Mesodermal cell (in vitro differentiated cells): ENCODE results near the gene CADM4.
A peak's percentile ranks its signal among the peaks of the same experiment; 100 is the strongest.

Source experiments
- H3K27ac ChIP-seq: 2 replicates; pipeline ENCODE4 v1.7.0; 2013; ENCODE audit warnings: mild to moderate bottlenecking, low read depth, low read length, moderate library complexity; ENCODE audit not compliant: severe bottlenecking
- H3K36me3 ChIP-seq: 2 replicates; pipeline ENCODE4 v1.7.1; 2013; ENCODE audit warnings: mild to moderate bottlenecking, low read length, moderate library complexity; ENCODE audit not compliant: control insufficient read depth, insufficient read depth
- H3K4me1 ChIP-seq: one replicate; pipeline ENCODE4 v1.7.1; 2013; ENCODE audit warnings: mild to moderate bottlenecking, low read length; ENCODE audit not compliant: insufficient read depth, control insufficient read depth, poor library complexity, severe bottlenecking
- H3K4me3 ChIP-seq: 2 replicates; pipeline ENCODE4 v1.7.0; 2013; ENCODE audit warnings: low read length, control low read depth, mild to moderate bottlenecking; ENCODE audit not compliant: insufficient read depth, poor library complexity, severe bottlenecking; ENCODE audit errors: extremely low read depth
- H3K9me3 ChIP-seq: 2 replicates; pipeline ENCODE4 v1.7.1; 2013; ENCODE audit warnings: mild to moderate bottlenecking, low read length, moderate library complexity; ENCODE audit not compliant: control insufficient read depth
- WGBS, 2 experiments: methylation state at CpG; one replicate each; pipeline ENCODE4 v1.1.5; 2013; ENCODE audit warnings: missing lambda C conversion rate in 2 of 2; ENCODE audit not compliant: insufficient coverage in 2 of 2; 5-methylcytosine and 5-hydroxymethylcytosine counted together

Gene CADM4

DNA sequence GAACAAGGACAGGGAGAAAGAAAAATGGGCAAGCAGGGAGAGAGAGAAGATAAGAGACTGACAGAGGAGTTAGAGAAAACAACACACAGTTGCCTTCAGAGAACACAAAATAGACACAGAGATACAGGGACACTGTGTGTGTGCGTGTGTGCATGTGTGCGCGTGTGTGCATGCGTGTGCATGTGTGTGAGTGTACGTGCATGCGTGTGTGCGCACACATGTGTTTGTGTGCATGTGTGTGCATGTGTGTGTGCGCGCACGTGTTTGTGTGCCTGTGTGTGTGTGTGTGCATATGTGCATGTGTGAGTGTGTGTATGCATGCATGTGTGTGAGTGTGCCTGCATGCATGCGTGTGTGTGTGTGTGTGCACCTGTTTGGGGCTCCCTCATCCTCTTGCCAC lies 36.3 kb upstream of the CADM4 start:
- Histone ChIP-seq H3K27ac (no peak overlapping the region), H3K4me3 (no peak overlapping the region), H3K36me3 (no peaks in the 10 kb centered on the region), H3K9me3 (no peaks in the 10 kb centered on the region), H3K4me1 (peaks cover 24% of the 10 kb centered on the region)
- WGBS, 2 experiments = 85 to 88% methylated on average over 5 to 11 of the region's 11 CpGs

DNA sequence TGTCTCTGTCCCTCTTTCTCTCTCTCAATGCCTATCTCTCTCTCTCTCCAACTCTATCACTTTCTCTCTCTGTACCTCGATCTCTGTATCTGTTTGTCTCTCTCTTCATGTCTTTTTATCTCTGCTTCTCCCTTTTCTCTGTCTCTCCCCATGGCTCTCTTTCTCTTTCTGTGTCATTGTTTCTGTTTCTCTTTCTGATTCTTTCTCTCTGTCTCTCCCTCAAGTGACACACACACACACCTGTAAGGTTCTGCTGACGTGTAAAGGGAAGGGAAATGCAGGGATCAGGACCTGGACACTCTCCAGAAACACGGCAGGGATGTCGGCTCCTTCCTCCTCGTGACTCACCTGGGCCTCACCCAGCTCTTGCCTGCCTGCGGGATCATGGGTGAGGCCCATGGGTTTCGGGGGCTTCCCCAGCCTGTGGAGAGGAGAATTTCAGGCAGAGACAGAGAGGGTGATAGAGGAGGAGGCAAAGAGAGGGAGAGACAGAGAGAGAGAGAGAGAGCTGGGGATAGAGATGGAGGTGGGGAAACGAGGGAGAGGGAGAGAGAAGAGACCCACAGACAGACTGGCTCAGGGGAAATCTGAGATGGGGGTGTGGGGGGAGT lies 35.7 kb upstream of the CADM4 start:
- H3K9me3 ChIP-seq = no peaks in the 10 kb centered on the region
- H3K4me1 ChIP-seq = peaks cover 27% of the 10 kb centered on the region
- no peak overlapping the region for H3K4me3 ChIP-seq
- no peak overlapping the region for H3K27ac ChIP-seq
- WGBS, 2 experiments = 34 to 39% methylated on average over 3 to 4 of the region's 8 CpGs
- H3K36me3 ChIP-seq = no peaks in the 10 kb centered on the region

DNA sequence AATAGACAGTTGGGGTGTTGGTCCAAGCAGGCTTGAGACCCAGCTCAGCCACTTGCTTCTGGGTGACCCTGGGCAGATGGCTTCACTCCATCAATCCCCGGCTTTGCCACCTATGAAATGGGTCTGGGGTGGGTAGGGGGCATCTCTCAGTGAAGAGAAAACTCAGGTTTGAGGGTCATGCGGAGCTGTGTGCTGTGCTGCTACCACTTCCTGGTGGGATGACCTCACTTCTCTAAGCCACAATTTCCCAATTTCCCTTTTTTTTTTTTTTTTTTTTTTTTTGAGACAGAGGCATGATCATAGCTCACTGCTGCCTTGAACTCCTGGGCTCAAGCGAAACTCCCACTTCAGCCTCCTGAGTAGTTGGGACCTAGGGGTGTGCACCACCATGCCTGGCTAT lies 34.9 kb upstream of the CADM4 start:
- no peak overlapping the region for H3K27ac ChIP-seq

DNA sequence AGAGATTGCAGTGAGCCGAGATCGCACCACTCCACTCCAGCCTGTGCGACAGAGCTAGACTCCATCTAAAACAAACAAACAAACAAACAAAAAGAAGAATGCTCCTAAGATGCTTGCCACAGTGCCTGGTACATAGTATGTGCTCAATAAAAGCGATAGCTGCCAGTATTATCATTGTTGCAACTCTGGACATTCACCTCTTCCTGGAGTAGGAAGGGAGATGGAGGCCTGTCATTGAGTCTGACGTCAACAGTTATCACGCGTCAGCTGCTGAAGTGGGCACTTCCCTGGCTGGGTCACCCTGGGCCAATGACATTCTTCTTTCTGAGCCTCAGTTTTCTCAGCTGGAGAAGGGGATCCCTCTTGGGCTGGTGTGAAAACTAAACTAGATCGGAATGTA lies 34.5 kb upstream of the CADM4 start:
- H3K4me3 ChIP-seq = no peak overlapping the region
- H3K9me3 ChIP-seq = no peaks in the 10 kb centered on the region
- H3K36me3 ChIP-seq = no peaks in the 10 kb centered on the region
- WGBS, 2 experiments = 94 to 96% methylated on average over 6 to 8 of the region's 8 CpGs
- H3K4me1 ChIP-seq = peaks cover 27% of the 10 kb centered on the region
- no peak overlapping the region for H3K27ac ChIP-seq

More for the DNA sequence above, 34.9 kb upstream of the CADM4 start:
- Histone ChIP-seq H3K4me3 (no peak overlapping the region), H3K36me3 (no peaks in the 10 kb centered on the region), H3K4me1 (peaks cover 27% of the 10 kb centered on the region), H3K9me3 (no peaks in the 10 kb centered on the region)
- 91 to 94% methylated on average over 1 to 2 of the region's 3 CpGs for WGBS, 2 experiments

DNA sequence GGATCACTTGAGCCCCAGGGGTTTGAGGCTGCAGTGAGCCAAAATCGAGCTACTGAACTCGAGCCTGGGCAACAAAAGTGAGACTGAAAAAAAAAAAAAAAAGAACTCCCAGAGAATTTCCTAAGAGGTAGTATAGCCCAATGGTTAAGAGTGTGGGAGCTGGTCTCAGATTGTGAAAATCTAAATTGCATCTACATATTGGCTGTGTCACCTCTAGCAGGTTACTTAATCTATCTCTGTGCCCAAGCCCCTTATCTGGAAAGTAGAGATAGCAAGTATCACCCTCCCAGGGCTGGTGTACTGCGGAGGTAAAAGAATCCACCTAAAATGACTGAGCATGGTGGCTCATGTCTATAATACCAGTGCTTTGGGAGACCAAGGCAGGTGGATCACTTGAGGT lies 34.0 kb upstream of the CADM4 start:
- no peaks in the 10 kb centered on the region for H3K9me3 ChIP-seq
- no peaks in the 10 kb centered on the region for H3K36me3 ChIP-seq
- H3K4me3 ChIP-seq = no peak overlapping the region
- WGBS, 2 experiments = 75 to 93% methylated on average over 2 to 3 of the region's 3 CpGs
- H3K4me1 ChIP-seq = peaks cover 25% of the 10 kb centered on the region
- no peak overlapping the region for H3K27ac ChIP-seq

DNA sequence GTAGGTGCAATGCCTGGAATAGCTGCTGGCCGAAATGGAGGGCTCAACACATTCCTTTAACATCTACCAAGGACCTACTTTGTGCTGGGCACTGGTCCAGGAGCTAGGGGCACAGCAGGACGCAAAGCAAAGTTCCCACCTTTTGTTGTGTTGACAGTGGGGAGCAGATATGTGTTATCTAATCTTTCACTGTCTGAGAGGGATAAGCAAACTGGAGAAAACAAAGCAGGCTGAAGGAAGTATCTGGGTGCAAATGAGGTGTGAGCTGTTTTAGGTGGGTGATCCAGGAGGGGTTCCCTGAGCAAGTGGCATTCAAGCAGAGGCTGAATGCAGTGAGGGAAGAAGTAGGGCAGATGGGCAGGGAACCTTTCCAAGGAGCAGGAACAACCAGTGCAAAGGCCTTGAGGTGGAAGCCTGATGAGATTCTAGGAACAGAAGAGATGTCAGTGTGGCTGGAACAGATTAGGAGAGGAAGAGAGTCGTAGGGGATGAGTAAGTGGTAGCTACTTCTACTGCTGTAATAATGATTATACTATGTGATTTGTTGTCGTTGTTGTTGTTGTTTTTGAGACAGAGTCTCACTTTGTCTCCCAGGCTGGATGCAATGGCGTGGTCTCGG lies 32.5 kb upstream of the CADM4 start:
- Histone ChIP-seq H3K4me3 (no peak overlapping the region), H3K27ac (no peak overlapping the region)
- 43 to 71% methylated on average over 1 of the region's 6 CpGs for WGBS, 2 experiments

DNA sequence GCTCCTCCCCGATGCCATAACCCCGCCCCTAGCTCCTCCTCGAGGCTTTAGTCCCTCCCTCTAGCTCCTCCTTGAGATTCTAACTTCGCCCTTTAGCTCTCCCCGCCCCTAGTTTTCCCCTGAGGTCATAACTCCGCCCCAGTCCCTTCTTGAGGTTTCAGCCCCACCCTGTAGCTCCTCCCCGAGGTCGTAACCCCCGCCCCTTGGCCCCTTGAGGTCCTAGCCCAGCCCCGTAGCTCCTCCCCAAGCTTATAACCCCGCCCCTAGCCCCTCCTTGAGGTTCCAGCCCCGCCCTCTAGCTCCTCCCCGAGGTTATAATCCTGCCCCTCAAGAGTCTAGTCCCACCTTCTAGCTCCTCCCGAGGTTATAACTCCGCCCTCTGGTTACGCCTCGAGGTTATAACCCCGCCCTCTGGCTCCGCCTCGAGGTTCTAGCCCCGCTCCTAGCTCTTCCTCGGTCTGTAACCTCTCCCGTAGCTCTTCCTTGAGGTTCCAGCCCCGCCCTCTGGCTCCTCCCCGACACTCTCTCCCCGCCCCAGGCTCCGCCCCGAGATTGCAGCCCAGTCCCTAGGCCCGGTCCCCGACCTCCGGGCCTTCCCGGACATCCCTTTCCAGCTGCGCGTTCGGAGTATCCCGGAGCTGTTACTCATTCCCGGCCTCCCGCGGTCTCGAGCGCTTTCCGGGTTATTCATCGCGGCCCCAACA lies 28.9 kb upstream of the CADM4 start:
- peaks cover 13% of the 10 kb centered on the region for H3K4me1 ChIP-seq
- H3K36me3 ChIP-seq = peaks cover 34% of the 10 kb centered on the region
- H3K27ac ChIP-seq = peak overlapping the region; percentile 86
- peak overlapping the region; percentile 54 for H3K4me3 ChIP-seq
- 1 to 2% methylated on average over 39 to 41 of the region's 44 CpGs for WGBS, 2 experiments
- no peaks in the 10 kb centered on the region for H3K9me3 ChIP-seq

More for the DNA sequence above, 32.5 kb upstream of the CADM4 start:
- Histone ChIP-seq H3K36me3 (peaks cover 4% of the 10 kb centered on the region), H3K9me3 (no peaks in the 10 kb centered on the region), H3K4me1 (peaks cover 24% of the 10 kb centered on the region)

DNA sequence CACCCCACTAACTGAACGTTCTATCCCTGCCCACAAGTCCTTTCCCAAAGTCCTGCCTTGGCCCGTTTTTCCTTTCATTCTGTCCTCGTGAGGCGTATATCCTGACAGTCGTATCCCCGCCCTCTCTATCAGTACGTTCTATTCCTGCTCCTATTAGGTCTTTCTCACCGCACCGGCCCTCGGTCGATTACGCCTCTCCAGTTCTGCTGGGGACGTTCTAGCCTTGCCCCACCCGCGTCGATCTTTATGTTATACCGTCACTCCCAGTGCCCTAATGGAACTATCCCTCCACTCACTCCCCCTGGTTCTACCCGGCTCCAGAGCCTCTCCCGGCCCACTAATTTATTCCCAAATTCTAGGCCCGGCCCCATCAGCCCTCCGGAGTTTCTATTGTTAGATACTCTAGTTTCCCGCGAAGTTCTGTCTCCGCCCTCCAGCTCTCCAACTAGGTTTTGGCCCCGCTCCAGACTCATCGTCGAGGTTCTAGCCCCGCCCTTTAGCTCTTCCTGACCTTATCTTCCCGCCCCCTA lies 28.3 kb upstream of the CADM4 start:
- Histone ChIP-seq H3K4me1 (peaks cover 13% of the 10 kb centered on the region), H3K4me3 (peak overlapping the region; percentile 38), H3K9me3 (no peaks in the 10 kb centered on the region), H3K36me3 (peaks cover 36% of the 10 kb centered on the region), H3K27ac (peak overlapping the region; percentile 57)
- 28 to 36% methylated on average over 28 to 29 of the region's 29 CpGs for whole genome bisulfite sequencing, 2 experiments

DNA sequence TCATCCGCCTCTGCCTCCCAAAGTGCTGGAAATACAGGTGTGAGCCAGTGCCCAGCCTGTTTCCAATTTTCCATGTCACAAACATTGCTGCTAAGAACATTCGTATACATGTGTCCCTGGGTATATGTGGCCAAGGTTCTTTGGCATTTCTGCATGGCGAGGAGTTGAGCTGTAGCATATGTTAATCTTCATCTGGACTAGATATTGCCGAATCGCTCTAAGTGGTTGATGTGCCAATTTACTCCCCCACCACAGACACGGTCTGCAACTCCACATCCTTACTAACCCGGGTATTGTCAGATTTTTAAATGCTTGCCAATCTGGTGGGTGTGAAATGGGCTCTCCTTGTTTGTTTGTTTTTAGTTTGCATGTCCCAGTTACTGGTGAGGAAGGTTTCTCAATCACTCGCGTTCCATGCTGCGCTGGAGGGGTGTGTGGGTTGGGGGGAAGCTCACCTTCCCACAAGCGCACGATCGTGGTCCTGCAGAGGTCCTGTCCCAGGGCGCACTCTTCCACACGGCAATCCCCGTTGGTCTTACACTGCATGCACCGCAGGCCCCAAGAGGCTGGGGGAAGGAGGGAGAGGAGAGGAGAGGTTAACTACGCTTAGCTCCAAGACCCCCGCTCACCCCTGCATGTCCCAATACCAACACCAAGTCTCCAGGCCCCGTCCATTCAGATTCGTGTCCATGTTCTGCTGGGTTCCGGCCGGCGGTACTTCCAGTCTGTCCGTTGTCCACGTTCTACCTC lies 27.7 kb upstream of the CADM4 start:
- Histone ChIP-seq H3K9me3 (no peaks in the 10 kb centered on the region), H3K4me3 (peak overlapping the region; percentile 38), H3K36me3 (peaks cover 36% of the 10 kb centered on the region), H3K4me1 (peaks cover 13% of the 10 kb centered on the region), H3K27ac (no peak overlapping the region)
- 80 to 90% methylated on average over 14 to 21 of the region's 26 CpGs for WGBS, 2 experiments

DNA sequence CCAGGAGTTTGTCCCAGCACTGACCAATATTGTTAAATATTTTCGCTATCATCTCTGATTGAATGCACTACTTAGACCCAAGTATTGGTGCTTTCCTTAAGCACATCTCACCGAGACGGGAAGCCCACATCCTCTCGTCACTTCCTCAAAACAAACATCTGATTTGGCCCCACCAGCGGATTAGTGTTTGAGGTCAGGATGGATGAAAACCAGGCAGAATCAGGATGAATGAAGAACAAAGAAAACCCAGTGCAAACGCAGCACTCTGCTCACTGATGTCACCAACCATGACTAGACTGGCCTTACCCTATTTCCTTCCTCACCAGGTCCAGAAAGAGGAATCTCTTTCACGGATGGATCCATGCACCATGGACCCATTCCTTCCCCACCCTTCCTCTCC lies 24.4 kb upstream of the CADM4 start:
- H3K9me3 ChIP-seq = no peaks in the 10 kb centered on the region
- no peaks in the 10 kb centered on the region for H3K4me1 ChIP-seq
- peaks cover 57% of the 10 kb centered on the region for H3K36me3 ChIP-seq
- H3K4me3 ChIP-seq = no peak overlapping the region
- no peak overlapping the region for H3K27ac ChIP-seq
- 83 to 86% methylated on average over 1 to 5 of the region's 7 CpGs for WGBS, 2 experiments
